Uterus (tissue), 4 donors: ENCODE results near the gene G6PC3. TPM values are rescaled to one million over a fixed set of nuclear protein-coding genes. Genes with fewer than 3 reads are reported as not detected.

Experiments
- DNase-seq, 2 donors: peaks; one replicate each; pipeline ENCODE4 v3.0.0-alpha.2; 2019 to 2020
- H3K27ac ChIP-seq, 2 donors: fragments of 200-600 bp; sonication (generic); 1 replicate in 1 of 2; 2 replicates in 1 of 2; pipeline ENCODE4 v1.5.1; 2016 to 2018
- H3K27me3 ChIP-seq, 2 donors: fragments of 200-600 bp; sonication (generic); one replicate each; pipeline ENCODE4 v1.5.1; 2018 to 2019; ENCODE audit warnings: control low read depth in 1 of 2
- H3K36me3 ChIP-seq, 2 donors: fragments of 200-600 bp; sonication (generic); one replicate each; pipeline ENCODE4 v1.5.1; 2019; ENCODE audit warnings: control low read depth in 1 of 2
- H3K4me1 ChIP-seq, 2 donors: fragments of 200-600 bp; sonication (generic); one replicate each; pipeline ENCODE4 v1.5.1; 2018 to 2019; ENCODE audit warnings: control low read depth in 1 of 2
- H3K4me3 ChIP-seq, 2 donors: fragments of 200-600 bp; sonication (generic); 1 replicate in 1 of 2; 2 replicates in 1 of 2; pipeline ENCODE4 v1.5.1; 2018 to 2019; ENCODE audit warnings: mild to moderate bottlenecking in 1 of 2
- H3K9me3 ChIP-seq, 2 donors: fragments of 200-600 bp; sonication (generic); one replicate each; pipeline ENCODE4 v1.5.1; 2019; ENCODE audit warnings: control low read depth in 1 of 2
- POLR2A ChIP-seq, 2 donors: fragments of 450-650 bp; IDR thresholded peaks; one replicate each; pipeline ENCODE4 v1.6.1; 2016; ENCODE audit warnings: antibody characterized with exemption in 2 of 2, mild to moderate bottlenecking in 1 of 2, moderate library complexity in 1 of 2
- intact Hi-C: fragments of 100-400 bp; cut with DNase I; formaldehyde crosslinking; loops from one replicate; pipeline ENCODE4 v1.15.1; 2023; ENCODE audit warnings: low total_unique reads
- total RNA-seq, 4 donors: library from RNA; depleted of rRNA in 3 of 4; stranded (reverse); fragments of >200 nt in 3 of 4; gene quantifications; one replicate each; pipeline versions ENCODE4 v1.1.0 to v1.2.4, GENCODE V29; 2014 to 2023
- TF ChIP-seq, protein P1 (sequence below), 4 experiments: fragments of 200-600 bp in 2 of 4; fragments of 450-650 bp in 2 of 4; sonication (generic) in 2 of 4; IDR thresholded peaks; one replicate each; pipeline ENCODE4 v1.5.1; 2016 to 2019; ENCODE audit warnings: antibody characterized with exemption in 4 of 4, mild to moderate bottlenecking in 2 of 4, moderate library complexity in 1 of 4
- donor health status: DM: yes; HTN: yes; CAD: no.

G6PC3 gene
- total RNA-seq, 4 donors from 2014 or later: 12.4 to 66.3 (median 33.8) TPM

DNA sequence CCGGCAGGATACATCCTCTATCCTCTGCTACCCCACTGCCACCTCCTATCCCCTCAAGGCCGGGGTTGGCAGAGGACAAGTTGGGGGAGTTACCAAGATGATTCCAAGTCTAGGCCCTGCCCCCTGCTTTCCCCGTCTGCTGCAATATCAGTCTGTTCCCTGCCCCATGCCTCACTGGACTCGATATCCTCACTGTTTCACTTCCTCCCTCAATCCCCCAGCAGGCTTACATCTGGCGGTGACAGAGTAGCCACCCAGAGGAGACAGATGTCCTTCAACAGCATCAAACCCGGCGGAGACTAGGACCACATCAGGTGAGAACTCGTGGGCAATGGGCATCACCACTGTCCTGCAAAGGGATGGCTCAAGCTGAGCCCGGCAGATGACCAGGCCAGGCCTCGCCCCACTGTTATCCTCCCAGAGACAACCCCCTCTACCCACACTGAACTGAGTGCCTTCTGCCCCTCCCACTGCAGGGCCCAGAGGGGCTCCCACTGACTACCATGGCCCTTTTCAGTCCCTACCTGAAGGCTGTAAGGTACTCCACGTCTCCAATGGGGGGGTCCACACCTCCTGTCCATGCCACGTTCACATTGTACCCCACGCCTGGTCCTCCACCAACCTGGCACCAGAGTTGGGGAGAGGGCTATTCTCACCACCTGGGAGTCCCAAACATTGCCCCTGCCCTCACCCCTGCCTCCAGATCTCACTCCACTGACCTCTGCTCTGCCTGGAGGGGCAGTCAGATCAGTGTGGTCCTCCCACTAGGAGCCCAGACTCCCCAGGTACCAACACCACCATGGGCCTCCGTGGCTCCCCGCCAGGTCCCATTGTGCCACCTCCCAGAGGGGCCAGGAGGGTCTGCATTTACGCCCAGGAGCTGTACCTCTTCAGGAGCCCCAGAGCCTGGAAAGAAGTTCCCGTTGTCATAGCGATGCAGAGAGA, 9.6 kb downstream of the G6PC3 start:
- intact Hi-C loops: no loop called here
- TF ChIP-seq, protein P1, sequence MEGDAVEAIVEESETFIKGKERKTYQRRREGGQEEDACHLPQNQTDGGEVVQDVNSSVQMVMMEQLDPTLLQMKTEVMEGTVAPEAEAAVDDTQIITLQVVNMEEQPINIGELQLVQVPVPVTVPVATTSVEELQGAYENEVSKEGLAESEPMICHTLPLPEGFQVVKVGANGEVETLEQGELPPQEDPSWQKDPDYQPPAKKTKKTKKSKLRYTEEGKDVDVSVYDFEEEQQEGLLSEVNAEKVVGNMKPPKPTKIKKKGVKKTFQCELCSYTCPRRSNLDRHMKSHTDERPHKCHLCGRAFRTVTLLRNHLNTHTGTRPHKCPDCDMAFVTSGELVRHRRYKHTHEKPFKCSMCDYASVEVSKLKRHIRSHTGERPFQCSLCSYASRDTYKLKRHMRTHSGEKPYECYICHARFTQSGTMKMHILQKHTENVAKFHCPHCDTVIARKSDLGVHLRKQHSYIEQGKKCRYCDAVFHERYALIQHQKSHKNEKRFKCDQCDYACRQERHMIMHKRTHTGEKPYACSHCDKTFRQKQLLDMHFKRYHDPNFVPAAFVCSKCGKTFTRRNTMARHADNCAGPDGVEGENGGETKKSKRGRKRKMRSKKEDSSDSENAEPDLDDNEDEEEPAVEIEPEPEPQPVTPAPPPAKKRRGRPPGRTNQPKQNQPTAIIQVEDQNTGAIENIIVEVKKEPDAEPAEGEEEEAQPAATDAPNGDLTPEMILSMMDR (IDR thresholded peaks at IDR 0.05): no peak
- no peak for TF ChIP-seq POLR2A (IDR thresholded peaks at IDR 0.05)
- Histone ChIP-seq H3K9me3 (no peaks in the 10 kb centered on the region), H3K27ac (no peak overlapping the region), H3K4me1 (no peaks in the 10 kb centered on the region), H3K27me3 (no peaks in the 10 kb centered on the region), H3K36me3 (no peaks in the 10 kb centered on the region), H3K4me3 (no peak overlapping the region)
- DNase-seq: no peak

DNA sequence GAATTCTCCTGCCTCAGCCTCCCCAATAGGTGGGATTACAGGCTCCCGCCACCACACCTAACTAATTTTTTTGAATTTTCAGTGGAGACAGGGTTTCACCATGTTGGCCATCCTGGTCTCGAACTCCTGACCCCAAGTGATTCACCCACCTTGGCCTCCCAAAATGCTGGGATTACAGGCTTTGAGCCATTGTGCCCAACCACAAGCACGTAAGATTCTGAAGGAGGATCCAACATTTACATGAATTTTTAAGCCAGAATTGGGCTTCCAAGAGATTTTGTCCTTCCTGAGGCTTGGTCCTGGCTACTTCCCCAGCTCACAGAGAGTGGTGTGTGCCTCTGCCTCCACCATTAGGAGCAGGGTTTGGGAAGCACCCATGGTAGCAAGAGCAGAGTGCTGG, 11.1 kb downstream of the G6PC3 start:
- intact Hi-C loops: no loop called here
- TF ChIP-seq POLR2A (IDR thresholded peaks at IDR 0.05): no peak
- TF ChIP-seq, protein P1 (IDR thresholded peaks at IDR 0.05): no peak
- Histone ChIP-seq H3K4me1 (no peaks in the 10 kb centered on the region), H3K27me3 (no peaks in the 10 kb centered on the region), H3K27ac (no peak overlapping the region), H3K9me3 (no peaks in the 10 kb centered on the region), H3K4me3 (no peak overlapping the region), H3K36me3 (no peaks in the 10 kb centered on the region)
- DNase-seq: no peak

DNA sequence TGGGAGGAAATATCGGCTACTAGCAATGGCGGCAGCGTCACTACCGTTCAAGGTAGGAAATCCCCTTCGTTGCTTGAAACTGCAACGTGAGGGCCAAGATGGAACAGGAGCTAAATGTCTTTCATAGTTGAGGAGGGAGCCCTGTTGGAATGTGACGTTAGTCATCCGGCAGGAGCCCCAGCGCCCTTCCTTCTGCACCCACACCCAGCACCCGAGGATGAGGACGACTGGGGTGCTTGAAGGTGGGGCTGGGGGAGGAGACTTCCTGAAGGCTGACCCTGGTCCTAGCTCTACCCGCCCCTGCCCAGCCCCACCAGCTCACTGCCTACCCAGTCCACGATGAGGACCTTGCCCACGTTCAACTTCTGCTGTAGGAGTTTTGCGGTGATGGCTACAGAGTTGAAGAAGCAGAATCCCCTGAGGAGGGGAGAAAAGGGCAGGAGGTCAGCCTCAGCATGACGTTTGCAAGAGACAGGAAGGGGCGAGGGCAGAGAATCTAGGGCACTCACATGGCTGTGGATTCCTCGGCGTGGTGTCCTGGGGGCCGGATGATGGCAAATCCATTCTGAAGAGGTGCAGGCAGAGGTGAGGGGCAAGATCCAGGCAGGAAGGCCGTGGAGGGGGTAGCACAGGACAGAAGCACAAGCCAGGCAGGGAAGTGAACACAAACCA, 11.9 kb downstream of the G6PC3 start:
- intact Hi-C loops: no loop called here

DNA sequence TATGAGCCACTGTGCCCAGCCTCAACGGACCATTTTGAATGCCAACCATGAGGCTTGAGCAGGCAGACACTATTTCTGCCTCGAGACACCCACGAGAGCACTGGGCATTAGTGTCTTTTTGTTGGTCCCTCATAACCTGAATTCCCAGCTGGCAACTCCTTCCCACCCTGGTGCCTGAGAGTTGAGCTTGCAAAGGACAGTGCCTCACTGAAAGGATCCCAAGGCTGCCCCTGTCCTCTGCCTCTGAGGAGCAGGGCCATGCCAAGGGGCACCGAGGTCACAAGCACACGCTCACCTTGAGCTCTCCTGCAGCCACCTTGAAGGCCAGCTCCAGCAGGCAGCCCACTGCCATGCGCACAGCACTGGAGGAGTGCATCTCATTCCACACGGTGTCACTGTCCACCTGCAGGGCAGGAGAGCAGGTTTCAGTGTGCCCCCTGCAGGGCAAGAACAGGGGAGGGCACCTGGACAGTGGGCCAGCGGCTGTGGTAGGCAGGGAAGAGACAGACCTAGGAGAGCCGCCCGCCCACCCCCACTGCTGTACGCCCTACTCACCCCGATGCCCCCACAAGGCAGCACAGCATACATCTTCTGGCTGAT, 12.8 kb downstream of the G6PC3 start:
- H3K36me3 ChIP-seq: no peaks in the 10 kb centered on the region
- H3K9me3 ChIP-seq: no peaks in the 10 kb centered on the region
- H3K27me3 ChIP-seq: no peaks in the 10 kb centered on the region
- H3K27ac ChIP-seq: no peak overlapping the region
- H3K4me1 ChIP-seq: no peaks in the 10 kb centered on the region
- intact Hi-C loops: no loop called here
- no peak for DNase-seq
- TF ChIP-seq POLR2A (IDR thresholded peaks at IDR 0.05): no peak
- TF ChIP-seq, protein P1 (IDR thresholded peaks at IDR 0.05): no peak
- H3K4me3 ChIP-seq: no peak overlapping the region

More for the DNA sequence above, 11.9 kb downstream of the G6PC3 start:
- no peak overlapping the region for H3K4me3 ChIP-seq
- TF ChIP-seq, protein P1 (IDR thresholded peaks at IDR 0.05): no peak
- no peak for TF ChIP-seq POLR2A (IDR thresholded peaks at IDR 0.05)
- no peaks in the 10 kb centered on the region for H3K36me3 ChIP-seq
- H3K27ac ChIP-seq: no peak overlapping the region
- H3K9me3 ChIP-seq: no peaks in the 10 kb centered on the region
- no peaks in the 10 kb centered on the region for H3K4me1 ChIP-seq
- no peaks in the 10 kb centered on the region for H3K27me3 ChIP-seq
- DNase-seq: no peak
